Transverse colon (tissue), 4 donors: Measurements from ENCODE around the gene PLA2G10. TPM values are rescaled to one million over a fixed set of nuclear protein-coding genes. Genes with fewer than 3 reads are reported as not detected.
"Not testable (repeated sequence)": the region's sequence is repeated elsewhere in the genome, so short reads cannot be mapped to it uniquely, and the experiment has no call there.

Experiments used
- DNase-seq: peaks from one replicate; pipeline ENCODE4 v3.0.0-alpha.2; 2019
- H3K27ac ChIP-seq, 4 donors: fragments of 200-600 bp; sonication (generic); 2 replicates each; pipeline ENCODE4 v1.5.1; 2016 to 2018; ENCODE audit warnings: inconsistent platforms in 4 of 4
- H3K27me3 ChIP-seq: fragments of 200-600 bp; sonication (generic); 2 replicates; pipeline ENCODE4 v1.5.1; 2017; ENCODE audit warnings: inconsistent platforms
- H3K36me3 ChIP-seq, 4 donors: fragments of 200-600 bp; sonication (generic); 2 replicates each; pipeline ENCODE4 v1.5.1; 2017 to 2019; ENCODE audit warnings: inconsistent platforms in 4 of 4
- H3K4me1 ChIP-seq, 4 donors: fragments of 200-600 bp; sonication (generic); 2 replicates each; pipeline ENCODE4 v1.5.1; 2017 to 2020; ENCODE audit warnings: inconsistent platforms in 4 of 4
- H3K4me3 ChIP-seq, 4 donors: fragments of 200-600 bp; sonication (generic); 1 replicate in 1 of 4; 2 replicates in 3 of 4; pipeline versions ENCODE4 v1.5.1 to v1.6.1; 2017 to 2019; ENCODE audit warnings: inconsistent platforms in 4 of 4
- H3K9me3 ChIP-seq, 2 donors: fragments of 200-600 bp; sonication (generic); 2 replicates each; pipeline ENCODE4 v1.5.1; 2017 to 2019; ENCODE audit warnings: inconsistent platforms in 2 of 2
- WGBS, 2 donors: methylation state at CpG; one replicate each; pipeline ENCODE4 v1.1.5; 2018; ENCODE audit warnings: low coverage in 1 of 2; 5-methylcytosine and 5-hydroxymethylcytosine counted together
- in situ Hi-C, 4 donors: fragments of 200-750 bp; cut with MboI; loops; one replicate each; pipeline versions ENCODE4 v1.15.0 to v1.15.1; 2017; ENCODE audit warnings: low sequenced_read_pairs in 3 of 4, low pct_ligation_motif_present in 1 of 4, low pct_unique_long_range_greater_than_20kb in 1 of 4
- intact Hi-C: fragments of 100-400 bp; cut with DNase I; formaldehyde crosslinking; loops from one replicate; pipeline ENCODE4 v1.15.1; 2023; ENCODE audit warnings: low total_unique reads
- total RNA-seq, 4 donors: library from RNA; depleted of rRNA; stranded (reverse); fragments of >200 nt; gene quantifications; one replicate each; pipeline ENCODE4 v1.1.0, GENCODE V29; 2016

Gene PLA2G10
- 10 to 100 TPM in 3 of 4 donors, 1 to 10 TPM in 1; 4.0 to 43.8 (median 24.0) TPM for total RNA-seq

GRCh38 chr16:14694129-14694528 is at the start of gene PLA2G10:
TSS of gene PLA2G10 (minus strand) at chr16:14694308. CDS start at chr16:14694229, 79 bp downstream.
- H3K4me3 ChIP-seq, H3K27me3 ChIP-seq, in situ Hi-C loops, intact Hi-C loops, H3K27ac ChIP-seq, H3K9me3 ChIP-seq, DNase-seq, H3K36me3 ChIP-seq, H3K4me1 ChIP-seq: not testable (repeated sequence)
- no CpG with 5 or more reads among the region's 28 CpGs for WGBS, 2 donors

- H3K27ac ChIP-seq, H3K4me3 ChIP-seq, H3K4me1 ChIP-seq, DNase-seq, intact Hi-C loops, H3K9me3 ChIP-seq, in situ Hi-C loops, H3K27me3 ChIP-seq, H3K36me3 ChIP-seq: not testable (repeated sequence)
- WGBS, 2 donors: no CpG with 5 or more reads among the region's 73 CpGs
These were observed 48.4 kb upstream of the PLA2G10 start, which contains the start of gene NPIPA2 for GRCh38 chr16:14742273-14743128. TSS of gene NPIPA2 (plus strand) at chr16:14742533. CDS start at chr16:14748066, 5,533 bp downstream.

- H3K36me3 ChIP-seq, H3K9me3 ChIP-seq, in situ Hi-C loops, H3K27ac ChIP-seq, intact Hi-C loops, H3K4me1 ChIP-seq, H3K27me3 ChIP-seq, DNase-seq, H3K4me3 ChIP-seq: not testable (repeated sequence)
- WGBS, 2 donors: no CpG with 5 or more reads among the region's 11 CpGs
These were observed 47.7 kb upstream of the PLA2G10 start for GRCh38 chr16:14741794-14742193.

GRCh38 chr16:14740832-14741385 is 46.8 kb upstream of the PLA2G10 start:
- in situ Hi-C loops: not testable (repeated sequence)

GRCh38 chr16:14733233-14733632 is 39.1 kb upstream of the PLA2G10 start:
- H3K4me1 ChIP-seq, H3K36me3 ChIP-seq, intact Hi-C loops, H3K4me3 ChIP-seq, H3K27me3 ChIP-seq, H3K27ac ChIP-seq, H3K9me3 ChIP-seq, DNase-seq, in situ Hi-C loops: not testable (repeated sequence)
- no CpG with 5 or more reads among the region's 28 CpGs for WGBS, 2 donors

More at GRCh38 chr16:14740832-14741385, 46.8 kb upstream of the PLA2G10 start:
- WGBS, 2 donors: no CpG with 5 or more reads among the region's 10 CpGs
- H3K4me1 ChIP-seq, H3K9me3 ChIP-seq, H3K4me3 ChIP-seq, H3K27ac ChIP-seq, H3K36me3 ChIP-seq, DNase-seq, intact Hi-C loops, H3K27me3 ChIP-seq: not testable (repeated sequence)

GRCh38 chr16:14703156-14704011 is 9.3 kb upstream of the PLA2G10 start, which contains the start of gene NPIPA3:
TSS of gene NPIPA3 (plus strand) at chr16:14703411. CDS start at chr16:14708944, 5,533 bp downstream.
- WGBS, 2 donors: no CpG with 5 or more reads among the region's 73 CpGs
- not testable (repeated sequence) for H3K4me1 ChIP-seq

GRCh38 chr16:14702672-14703071 is 8.6 kb upstream of the PLA2G10 start:
- H3K27ac ChIP-seq, H3K4me1 ChIP-seq, H3K36me3 ChIP-seq, H3K9me3 ChIP-seq, DNase-seq, intact Hi-C loops, H3K27me3 ChIP-seq, in situ Hi-C loops, H3K4me3 ChIP-seq: not testable (repeated sequence)
- no CpG with 5 or more reads among the region's 11 CpGs for WGBS, 2 donors

More at GRCh38 chr16:14703156-14704011, 9.3 kb upstream of the PLA2G10 start, which contains the start of gene NPIPA3:
- H3K4me3 ChIP-seq, DNase-seq, intact Hi-C loops, in situ Hi-C loops, H3K36me3 ChIP-seq, H3K9me3 ChIP-seq, H3K27ac ChIP-seq, H3K27me3 ChIP-seq: not testable (repeated sequence)

GRCh38 chr16:14701859-14702258 is 7.8 kb upstream of the PLA2G10 start:
- H3K36me3 ChIP-seq, in situ Hi-C loops, DNase-seq, intact Hi-C loops, H3K4me1 ChIP-seq, H3K9me3 ChIP-seq, H3K27me3 ChIP-seq, H3K4me3 ChIP-seq, H3K27ac ChIP-seq: not testable (repeated sequence)
- WGBS, 2 donors: no CpG with 5 or more reads among the region's 7 CpGs

- H3K27ac ChIP-seq, H3K27me3 ChIP-seq, H3K36me3 ChIP-seq, in situ Hi-C loops, H3K9me3 ChIP-seq, H3K4me1 ChIP-seq, intact Hi-C loops, H3K4me3 ChIP-seq, DNase-seq: not testable (repeated sequence)
- 83 to 86% methylated on average over 6 to 15 of the region's 15 CpGs for WGBS, 2 donors
These were observed 8.0 kb downstream of the PLA2G10 start for GRCh38 chr16:14685870-14686793.
